ENCODE measurements around the gene LRIG1.

LRIG1 gene

DNA sequence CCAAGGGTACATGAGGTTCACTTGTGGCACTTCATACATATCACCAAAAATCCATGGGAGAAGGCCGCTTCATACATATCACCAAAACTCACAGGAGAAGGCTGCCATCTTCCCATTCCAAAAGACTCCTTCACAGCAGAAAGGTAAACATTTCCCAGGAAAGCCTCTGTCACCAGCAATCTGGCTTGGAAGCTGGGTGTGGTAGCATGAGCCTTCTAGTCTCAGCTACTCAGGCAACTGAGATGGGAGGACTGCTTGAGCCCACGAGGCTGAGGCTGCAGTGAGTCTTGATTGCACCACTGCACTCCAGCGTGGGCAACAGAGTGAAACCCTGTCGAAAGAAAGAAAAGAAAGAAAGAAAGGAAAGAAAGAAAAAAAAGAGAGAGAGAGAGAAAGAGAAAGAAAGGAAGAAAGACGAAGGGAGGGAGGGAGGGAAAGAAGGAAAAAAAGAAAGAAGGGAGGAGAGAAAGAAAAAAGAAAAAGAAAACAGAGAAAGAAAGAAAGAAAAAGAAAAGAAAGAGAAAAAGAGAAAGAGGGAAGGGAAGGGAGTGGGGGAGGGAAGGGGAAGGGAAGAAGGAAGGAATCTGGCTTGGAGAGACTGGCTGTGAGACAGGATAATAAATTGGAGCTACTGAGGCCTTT lies 7.2 kb downstream of the LRIG1 start:
- H3K4me3 ChIP-seq (ENCODE audit: low read depth, low read length), result no peak overlapping the region

DNA sequence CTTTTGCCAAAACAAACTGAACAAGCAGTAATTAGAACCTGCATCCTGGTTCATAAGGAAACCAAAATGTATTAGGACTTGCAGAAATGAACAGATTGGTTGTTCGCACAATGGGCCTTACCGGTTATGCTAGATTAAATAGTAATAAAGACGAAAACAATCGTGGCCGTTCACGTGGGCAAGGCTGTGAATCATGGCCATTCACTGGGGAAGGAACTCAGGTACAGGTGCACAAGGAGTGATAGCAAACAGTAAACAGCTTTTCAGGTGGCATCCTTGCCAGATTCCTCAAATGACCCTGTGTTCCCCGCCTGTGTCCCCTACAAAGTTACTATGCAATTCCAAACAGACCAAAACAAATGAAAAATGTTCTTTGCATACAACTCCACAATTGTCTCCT lies 8.2 kb downstream of the LRIG1 start:
- TF ChIP-seq, protein P1, sequence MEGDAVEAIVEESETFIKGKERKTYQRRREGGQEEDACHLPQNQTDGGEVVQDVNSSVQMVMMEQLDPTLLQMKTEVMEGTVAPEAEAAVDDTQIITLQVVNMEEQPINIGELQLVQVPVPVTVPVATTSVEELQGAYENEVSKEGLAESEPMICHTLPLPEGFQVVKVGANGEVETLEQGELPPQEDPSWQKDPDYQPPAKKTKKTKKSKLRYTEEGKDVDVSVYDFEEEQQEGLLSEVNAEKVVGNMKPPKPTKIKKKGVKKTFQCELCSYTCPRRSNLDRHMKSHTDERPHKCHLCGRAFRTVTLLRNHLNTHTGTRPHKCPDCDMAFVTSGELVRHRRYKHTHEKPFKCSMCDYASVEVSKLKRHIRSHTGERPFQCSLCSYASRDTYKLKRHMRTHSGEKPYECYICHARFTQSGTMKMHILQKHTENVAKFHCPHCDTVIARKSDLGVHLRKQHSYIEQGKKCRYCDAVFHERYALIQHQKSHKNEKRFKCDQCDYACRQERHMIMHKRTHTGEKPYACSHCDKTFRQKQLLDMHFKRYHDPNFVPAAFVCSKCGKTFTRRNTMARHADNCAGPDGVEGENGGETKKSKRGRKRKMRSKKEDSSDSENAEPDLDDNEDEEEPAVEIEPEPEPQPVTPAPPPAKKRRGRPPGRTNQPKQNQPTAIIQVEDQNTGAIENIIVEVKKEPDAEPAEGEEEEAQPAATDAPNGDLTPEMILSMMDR (IDR thresholded peaks at IDR 0.05; ENCODE audit: borderline replicate concordance, insufficient read depth, low read depth, low read length), result no peak
- no peak overlapping the region for H3K4me3 ChIP-seq (ENCODE audit: low read depth, low read length)

More for the DNA sequence above, 7.2 kb downstream of the LRIG1 start:
- TF ChIP-seq, protein P1 (IDR thresholded peaks at IDR 0.05; ENCODE audit: borderline replicate concordance, insufficient read depth, low read depth, low read length), result no peak

DNA sequence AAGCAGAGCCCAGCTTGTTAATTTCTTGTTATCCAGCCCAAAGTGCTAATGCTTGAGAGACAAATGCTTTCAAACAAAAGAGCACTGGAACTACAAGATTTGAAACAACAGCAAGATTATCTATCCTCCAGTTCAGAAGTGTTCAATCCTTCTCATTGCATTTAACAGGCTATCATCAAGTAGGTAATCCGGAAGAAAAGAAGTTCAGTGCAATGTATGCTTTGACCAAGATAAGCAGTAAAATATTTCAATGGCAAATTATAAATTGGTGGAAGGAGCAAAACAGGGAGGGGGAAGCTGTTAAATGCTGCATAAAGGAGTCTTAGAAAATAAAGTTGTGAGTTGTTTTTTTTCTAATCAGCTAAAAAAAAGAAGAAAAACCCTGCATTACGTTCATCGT lies 8.8 kb downstream of the LRIG1 start:
- TF ChIP-seq, protein P1 (IDR thresholded peaks at IDR 0.05; ENCODE audit: borderline replicate concordance, insufficient read depth, low read depth, low read length), result no peak
- H3K4me3 ChIP-seq (ENCODE audit: low read depth, low read length), result no peak overlapping the region

DNA sequence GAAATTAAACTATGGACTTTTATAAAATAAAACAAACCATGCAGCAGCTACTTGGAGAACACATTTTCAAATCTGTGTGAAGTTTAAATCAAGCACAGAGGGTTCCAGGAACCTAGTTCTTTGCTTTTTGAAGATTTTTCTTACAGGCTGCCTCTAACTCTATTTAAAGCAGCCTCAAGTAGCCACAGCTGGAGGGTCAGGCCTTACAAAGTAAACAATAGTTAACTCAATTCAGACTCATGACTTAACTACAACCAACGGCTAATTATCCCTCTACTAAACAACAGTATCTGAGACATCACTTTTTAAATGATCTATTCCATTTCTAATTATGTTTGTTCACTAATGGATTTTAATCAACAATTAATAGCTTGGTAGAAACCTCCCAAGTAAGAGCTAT lies 9.8 kb downstream of the LRIG1 start:
- TF ChIP-seq, protein P1 (IDR thresholded peaks at IDR 0.05; ENCODE audit: borderline replicate concordance, insufficient read depth, low read depth, low read length), result no peak
- H3K4me3 ChIP-seq (ENCODE audit: low read depth, low read length), result no peak overlapping the region

DNA sequence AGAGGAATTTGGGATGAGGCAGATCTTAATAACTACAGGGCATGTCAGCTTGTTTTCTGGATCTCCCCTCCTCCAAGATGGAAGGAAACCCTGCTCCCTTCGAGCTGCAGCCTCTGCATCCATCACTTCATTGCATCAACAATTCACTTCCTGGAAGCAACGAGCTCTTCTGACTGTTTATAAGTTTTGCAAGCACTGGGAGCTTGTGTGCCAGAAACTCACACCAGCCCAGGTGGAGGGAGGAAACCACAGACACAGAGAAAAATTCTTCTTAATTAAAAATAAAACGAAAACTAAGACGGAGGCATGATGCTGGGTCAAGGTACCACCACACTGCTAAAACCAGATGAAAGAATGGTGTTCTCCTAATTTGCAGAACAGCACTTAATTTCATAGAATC lies 10.6 kb downstream of the LRIG1 start:
- TF ChIP-seq, protein P1 (IDR thresholded peaks at IDR 0.05; ENCODE audit: borderline replicate concordance, insufficient read depth, low read depth, low read length), result no peak

DNA sequence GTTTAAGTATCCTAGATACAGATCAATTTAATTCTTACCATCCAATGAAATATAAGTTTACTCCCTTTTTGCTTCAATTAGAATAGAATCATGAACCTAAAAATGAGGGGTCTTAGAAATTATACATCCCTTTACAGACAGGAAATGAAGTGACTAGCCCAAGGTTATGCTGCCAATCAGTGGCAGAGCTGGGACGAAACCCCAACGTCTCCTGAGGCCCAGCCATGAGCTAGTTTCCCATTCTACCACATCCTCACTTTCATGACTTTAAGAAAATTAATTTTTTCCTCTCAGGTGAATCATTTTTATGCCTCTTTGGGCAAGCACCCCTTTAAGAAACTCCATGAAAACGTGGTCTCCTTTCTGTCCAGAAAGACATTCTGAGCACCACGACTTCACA lies 11.2 kb downstream of the LRIG1 start:
- no peak overlapping the region for H3K4me3 ChIP-seq (ENCODE audit: low read depth, low read length)
- TF ChIP-seq, protein P1 (IDR thresholded peaks at IDR 0.05; ENCODE audit: borderline replicate concordance, insufficient read depth, low read depth, low read length), result no peak

More for the DNA sequence above, 10.6 kb downstream of the LRIG1 start:
- H3K4me3 ChIP-seq (ENCODE audit: low read depth, low read length), result no peak overlapping the region

GRCh38 chr3:66489115-66489514 lies 11.7 kb downstream of the LRIG1 start:
- TF ChIP-seq, protein P1 (IDR thresholded peaks at IDR 0.05; ENCODE audit: borderline replicate concordance, insufficient read depth, low read depth, low read length), result no peak
- H3K4me3 ChIP-seq (ENCODE audit: low read depth, low read length), result no peak overlapping the region

Data from GM12875 (cell line).